DND-41 (cell line): Measurements from ENCODE around the gene IFIT1.

Source experiments
- EZH2 ChIP-seq: IDR thresholded peaks from 3 replicates; pipeline ENCODE4 v1.6.1; 2012; ENCODE audit warnings: borderline replicate concordance, low read depth, mild to moderate bottlenecking, moderate library complexity, low read length, inconsistent platforms; ENCODE audit not compliant: severe bottlenecking
- TF ChIP-seq, protein P1 (sequence below): IDR thresholded peaks from 2 replicates; pipeline ENCODE4 v1.5.1; 2012; ENCODE audit warnings: borderline replicate concordance, low read length, moderate library complexity, mild to moderate bottlenecking; ENCODE audit not compliant: poor library complexity, severe bottlenecking; ENCODE audit errors: extremely low read depth

DNA sequence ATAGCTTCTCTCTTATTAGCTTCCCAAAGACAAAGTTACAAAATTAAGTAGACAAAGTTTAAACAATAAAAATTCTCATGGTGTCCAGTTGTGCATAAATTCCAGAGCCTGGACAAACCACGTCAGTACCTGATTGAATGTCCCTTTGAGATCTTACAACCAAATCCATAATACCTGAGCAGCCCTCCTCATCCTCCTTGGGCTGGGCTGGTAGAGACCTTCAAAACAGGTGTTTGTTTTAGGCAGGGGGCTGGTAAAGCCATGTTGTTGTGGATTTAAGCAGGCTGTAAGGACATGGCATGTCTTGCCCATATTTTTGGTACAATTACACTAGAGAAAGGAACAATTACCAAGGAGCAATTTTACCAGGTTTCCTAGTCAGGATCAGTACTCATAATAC is 24.0 kb downstream of the IFIT1 start:
- no peak for TF ChIP-seq EZH2
- TF ChIP-seq, protein P1, sequence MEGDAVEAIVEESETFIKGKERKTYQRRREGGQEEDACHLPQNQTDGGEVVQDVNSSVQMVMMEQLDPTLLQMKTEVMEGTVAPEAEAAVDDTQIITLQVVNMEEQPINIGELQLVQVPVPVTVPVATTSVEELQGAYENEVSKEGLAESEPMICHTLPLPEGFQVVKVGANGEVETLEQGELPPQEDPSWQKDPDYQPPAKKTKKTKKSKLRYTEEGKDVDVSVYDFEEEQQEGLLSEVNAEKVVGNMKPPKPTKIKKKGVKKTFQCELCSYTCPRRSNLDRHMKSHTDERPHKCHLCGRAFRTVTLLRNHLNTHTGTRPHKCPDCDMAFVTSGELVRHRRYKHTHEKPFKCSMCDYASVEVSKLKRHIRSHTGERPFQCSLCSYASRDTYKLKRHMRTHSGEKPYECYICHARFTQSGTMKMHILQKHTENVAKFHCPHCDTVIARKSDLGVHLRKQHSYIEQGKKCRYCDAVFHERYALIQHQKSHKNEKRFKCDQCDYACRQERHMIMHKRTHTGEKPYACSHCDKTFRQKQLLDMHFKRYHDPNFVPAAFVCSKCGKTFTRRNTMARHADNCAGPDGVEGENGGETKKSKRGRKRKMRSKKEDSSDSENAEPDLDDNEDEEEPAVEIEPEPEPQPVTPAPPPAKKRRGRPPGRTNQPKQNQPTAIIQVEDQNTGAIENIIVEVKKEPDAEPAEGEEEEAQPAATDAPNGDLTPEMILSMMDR = no peak
